MCF 10A (cell line): ENCODE measurements around the gene COL13A1. TPM values are rescaled to one million over a fixed set of nuclear protein-coding genes. Genes with fewer than 3 reads are reported as not detected.

Experiments used
- BruUV-seq: library from RNA; stranded (reverse); fragments of 400-500 nt; replicated peaks from 2 replicates; lab custom pipeline; 2021; lab: Mats Ljungman, UMichigan
- CTCF ChIA-PET: fragments of 300-600 bp; sonication (Branson Sonifier 250); formaldehyde crosslinking; extraction: SDS; loops from one replicate; lab custom pipeline; 2021; ENCODE audit warnings: antibody characterized with exemption, inconsistent platforms; lab: Yijun Ruan, JAX
- POLR2A ChIA-PET: fragments of 300-600, 350-650 bp; sonication (Branson Sonifier 250); formaldehyde crosslinking; extraction: SDS; loops from one replicate; lab custom pipeline; 2020; ENCODE audit warnings: antibody characterized with exemption, inconsistent platforms; lab: Yijun Ruan, JAX
- DNase-seq: peaks from one replicate; pipeline ENCODE4 v3.0.0-alpha.2; 2018; ENCODE audit not compliant: unreplicated experiment
- H3K27ac Mint-ChIP-seq: one replicate; pipeline ENCODE4 v1.8.0; 2022; ENCODE audit warnings: mild to moderate bottlenecking, low read depth, mixed read lengths; ENCODE audit not compliant: unreplicated experiment
- H3K27me3 Mint-ChIP-seq: one replicate; pipeline ENCODE4 v1.8.0; 2022; ENCODE audit warnings: mixed read lengths; ENCODE audit not compliant: insufficient read depth, unreplicated experiment
- H3K36me3 Mint-ChIP-seq: one replicate; pipeline ENCODE4 v1.8.0; 2022; ENCODE audit warnings: mild to moderate bottlenecking, moderate library complexity, mixed read lengths; ENCODE audit not compliant: insufficient read depth, unreplicated experiment
- H3K4me1 Mint-ChIP-seq: one replicate; pipeline ENCODE4 v1.8.0; 2022; ENCODE audit warnings: mixed read lengths; ENCODE audit not compliant: insufficient read depth, unreplicated experiment
- H3K4me3 Mint-ChIP-seq: one replicate; pipeline ENCODE4 v1.8.0; 2022; ENCODE audit warnings: mild to moderate bottlenecking, moderate library complexity, mixed read lengths; ENCODE audit not compliant: unreplicated experiment
- H3K9me3 Mint-ChIP-seq: one replicate; pipeline ENCODE4 v1.8.0; 2022; ENCODE audit warnings: mixed read lengths; ENCODE audit not compliant: unreplicated experiment
- intact Hi-C: fragments of 100-400 bp; cut with micrococcal nuclease; formaldehyde crosslinking; loops from 2 replicates; pipeline ENCODE4 v1.14.1; 2022
- total RNA-seq: library from RNA; stranded (reverse); gene quantifications from 2 replicates; pipeline ENCODE4 v1.2.3, GENCODE V29; 2022
- TF ChIP-seq, protein P1 (sequence below): fragments of 200-600 bp; IDR thresholded peaks from one replicate; pipeline ENCODE4 v1.8.0; 2022; ENCODE audit warnings: antibody characterized with exemption, mild to moderate bottlenecking; ENCODE audit not compliant: unreplicated experiment

Gene COL13A1
- total RNA-seq, 1 experiment from 2014 or later, result 0.47 TPM

- CTCF ChIA-PET, result no interaction called here
- no peaks in the 10 kb centered on the region for H3K27me3 Mint-ChIP-seq
- no TSS peak for BruUV-seq
- H3K36me3 Mint-ChIP-seq, result peaks cover 7% of the 10 kb centered on the region
- no peak overlapping the region for H3K27ac Mint-ChIP-seq
- TF ChIP-seq, protein P1, sequence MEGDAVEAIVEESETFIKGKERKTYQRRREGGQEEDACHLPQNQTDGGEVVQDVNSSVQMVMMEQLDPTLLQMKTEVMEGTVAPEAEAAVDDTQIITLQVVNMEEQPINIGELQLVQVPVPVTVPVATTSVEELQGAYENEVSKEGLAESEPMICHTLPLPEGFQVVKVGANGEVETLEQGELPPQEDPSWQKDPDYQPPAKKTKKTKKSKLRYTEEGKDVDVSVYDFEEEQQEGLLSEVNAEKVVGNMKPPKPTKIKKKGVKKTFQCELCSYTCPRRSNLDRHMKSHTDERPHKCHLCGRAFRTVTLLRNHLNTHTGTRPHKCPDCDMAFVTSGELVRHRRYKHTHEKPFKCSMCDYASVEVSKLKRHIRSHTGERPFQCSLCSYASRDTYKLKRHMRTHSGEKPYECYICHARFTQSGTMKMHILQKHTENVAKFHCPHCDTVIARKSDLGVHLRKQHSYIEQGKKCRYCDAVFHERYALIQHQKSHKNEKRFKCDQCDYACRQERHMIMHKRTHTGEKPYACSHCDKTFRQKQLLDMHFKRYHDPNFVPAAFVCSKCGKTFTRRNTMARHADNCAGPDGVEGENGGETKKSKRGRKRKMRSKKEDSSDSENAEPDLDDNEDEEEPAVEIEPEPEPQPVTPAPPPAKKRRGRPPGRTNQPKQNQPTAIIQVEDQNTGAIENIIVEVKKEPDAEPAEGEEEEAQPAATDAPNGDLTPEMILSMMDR, result no peak
- POLR2A ChIA-PET, result no interaction called here
- DNase-seq, result no peak
- no peaks in the 10 kb centered on the region for H3K9me3 Mint-ChIP-seq
- intact Hi-C loops, result no loop called here
- H3K4me3 Mint-ChIP-seq, result no peak overlapping the region
- H3K4me1 Mint-ChIP-seq, result peaks cover 11% of the 10 kb centered on the region
These were observed 71.5 kb downstream of the COL13A1 start for GRCh38 chr10:69873135-69873639.

GRCh38 chr10:69874449-69874848 lies 72.7 kb downstream of the COL13A1 start:
- CTCF ChIA-PET, result no interaction called here
- no peaks in the 10 kb centered on the region for H3K27me3 Mint-ChIP-seq

GRCh38 chr10:69875856-69876255 lies 74.2 kb downstream of the COL13A1 start:
- POLR2A ChIA-PET, result no interaction called here
- DNase-seq, result no peak
- Mint-ChIP-seq H3K36me3 (peaks cover 7% of the 10 kb centered on the region), H3K4me1 (no peaks in the 10 kb centered on the region), H3K9me3 (no peaks in the 10 kb centered on the region), H3K27ac (no peak overlapping the region), H3K4me3 (no peak overlapping the region), H3K27me3 (no peaks in the 10 kb centered on the region)
- TF ChIP-seq, protein P1, result no peak
- intact Hi-C loops, result no loop called here
- no TSS peak for BruUV-seq
- CTCF ChIA-PET, result interaction anchor here (1.4 kb wide), 1 partner anchor 39 kb away, joined by 6 read pairs; no protein-coding TSS in a partner anchor

More at GRCh38 chr10:69874449-69874848, 72.7 kb downstream of the COL13A1 start:
- intact Hi-C loops, result no loop called here
- no TSS peak for BruUV-seq
- Mint-ChIP-seq H3K9me3 (no peaks in the 10 kb centered on the region), H3K36me3 (peaks cover 7% of the 10 kb centered on the region), H3K4me1 (no peaks in the 10 kb centered on the region), H3K4me3 (no peak overlapping the region), H3K27ac (no peak overlapping the region)
- POLR2A ChIA-PET, result interaction anchor here (0.6 kb wide), 1 partner anchor 1647 kb away, joined by 3 read pairs; no protein-coding TSS in a partner anchor
- TF ChIP-seq, protein P1, result no peak
- DNase-seq, result peak; percentile 45

GRCh38 chr10:69876286-69876685 lies 74.6 kb downstream of the COL13A1 start:
- Mint-ChIP-seq H3K27ac (no peak overlapping the region), H3K4me1 (no peaks in the 10 kb centered on the region), H3K27me3 (no peaks in the 10 kb centered on the region), H3K9me3 (no peaks in the 10 kb centered on the region), H3K36me3 (peaks cover 7% of the 10 kb centered on the region), H3K4me3 (no peak overlapping the region)
- intact Hi-C loops, result no loop called here
- TF ChIP-seq, protein P1, result no peak
- CTCF ChIA-PET, result interaction anchor here (1.4 kb wide), 1 partner anchor 38 kb away, joined by 6 read pairs; no protein-coding TSS in a partner anchor
- POLR2A ChIA-PET, result no interaction called here
- no peak for DNase-seq
- no TSS peak for BruUV-seq
